ENCODE measurements around the gene ADGRB3.
"Not testable (repeated sequence)": the region's sequence is repeated elsewhere in the genome, so short reads cannot be mapped to it uniquely, and the experiment has no call there.

The ADGRB3 gene

DNA sequence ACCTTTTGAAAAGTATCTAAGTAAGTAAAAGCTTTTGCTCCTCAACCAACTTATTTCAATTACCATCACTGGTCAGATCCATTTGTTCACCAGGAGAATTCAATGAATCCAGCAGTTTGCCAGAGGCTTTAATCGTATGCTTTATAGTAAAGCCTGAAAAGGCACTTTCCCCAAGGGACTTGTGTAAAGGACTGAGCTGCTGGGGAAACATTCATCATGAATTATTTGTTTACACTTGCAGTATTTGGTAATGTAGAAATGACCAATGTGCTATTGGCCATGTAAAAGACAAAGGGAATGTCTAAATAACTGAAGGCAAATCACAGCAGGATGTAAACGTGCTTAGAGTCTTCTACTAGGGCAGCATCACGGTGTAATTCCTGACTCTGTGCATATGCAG lies 471.4 kb downstream of the ADGRB3 start:
- no peak for TF ChIP-seq EZH2 (IDR thresholded peaks at IDR 0.05)
- no peak for TF ChIP-seq FOXP2 (optimal IDR thresholded peaks at IDR 0.05; ENCODE audit: control extremely low read depth, extremely low read length, insufficient read depth)
- no peak for TF ChIP-seq POLR2AphosphoS5 (IDR thresholded peaks at IDR 0.05; ENCODE audit: borderline replicate concordance, low read depth, low read length)
- 0 out of 2 replicates have a peak, but pooled peaks cover 3% of the 10 kb centered on the region for H3K9me3 ChIP-seq (ENCODE audit: low read depth, low read length)
- no peak overlapping the region for H3K4me3 ChIP-seq
- H3K36me3 ChIP-seq (ENCODE audit: insufficient read depth, low read length) = no peaks in the 10 kb centered on the region
- H3K9ac ChIP-seq (ENCODE audit: insufficient read length) = no peak overlapping the region
- DNase-seq (ENCODE audit: low read depth, low spot score) = no peak
- no peak overlapping the region for H3K27ac ChIP-seq

DNA sequence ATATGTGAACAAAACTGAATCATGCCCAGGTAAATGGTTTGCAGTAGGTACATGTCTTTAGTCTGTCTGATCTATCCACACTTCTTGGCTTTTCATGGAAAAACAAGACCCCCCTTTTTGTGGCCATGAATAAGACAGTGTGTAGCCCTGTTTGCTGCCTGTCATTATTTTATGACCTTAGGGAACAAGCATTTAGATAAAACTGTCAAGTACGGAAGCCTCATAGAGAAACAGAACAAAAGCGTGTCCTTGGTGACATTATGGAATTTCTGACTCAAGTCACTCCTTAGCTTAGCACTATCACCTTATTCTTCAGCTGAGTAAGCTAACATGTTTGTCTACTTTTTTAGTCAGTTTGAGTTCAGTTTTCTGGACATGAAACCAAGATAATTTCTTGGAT lies 476.2 kb downstream of the ADGRB3 start:
- DNase-seq (ENCODE audit: low read depth, low spot score) = no peak
- H3K36me3 ChIP-seq (ENCODE audit: insufficient read depth, low read length) = no peaks in the 10 kb centered on the region
- H3K4me3 ChIP-seq = no peak overlapping the region
- no peak for TF ChIP-seq FOXP2 (optimal IDR thresholded peaks at IDR 0.05; ENCODE audit: control extremely low read depth, extremely low read length, insufficient read depth)
- no peak overlapping the region for H3K27ac ChIP-seq
- H3K9ac ChIP-seq (ENCODE audit: insufficient read length) = no peak overlapping the region
- no peaks in the 10 kb centered on the region for H3K9me3 ChIP-seq (ENCODE audit: low read depth, low read length)

DNA sequence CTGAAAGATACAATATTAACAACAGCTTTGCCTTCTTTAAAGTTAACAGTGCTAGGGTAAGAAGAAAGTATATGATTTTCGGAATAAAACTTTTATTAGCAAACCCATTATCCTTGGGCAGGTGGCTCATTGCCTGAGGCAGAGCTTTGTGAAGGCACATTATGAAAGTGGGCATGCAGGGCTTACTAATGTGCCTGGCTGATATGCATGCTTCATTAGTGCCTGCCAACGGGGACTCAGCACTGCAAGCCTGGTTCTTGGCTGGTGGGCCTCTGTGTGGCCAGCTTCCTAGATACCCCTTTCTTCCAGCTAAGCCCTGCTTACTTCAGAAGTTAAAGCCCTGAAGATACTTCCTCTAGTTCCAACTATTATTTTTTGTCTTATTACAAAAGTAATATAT lies 481.6 kb downstream of the ADGRB3 start:
- no peak overlapping the region for H3K9ac ChIP-seq (ENCODE audit: insufficient read length)
- H3K9me3 ChIP-seq (ENCODE audit: low read depth, low read length) = no peaks in the 10 kb centered on the region
- H3K36me3 ChIP-seq (ENCODE audit: insufficient read depth, low read length) = no peaks in the 10 kb centered on the region
- DNase-seq (ENCODE audit: low read depth, low spot score) = no peak
- no peak overlapping the region for H3K4me3 ChIP-seq
- H3K27ac ChIP-seq = no peak overlapping the region
- TF ChIP-seq POLR2AphosphoS5 (IDR thresholded peaks at IDR 0.05; ENCODE audit: borderline replicate concordance, low read depth, low read length) (no peak), EZH2 (IDR thresholded peaks at IDR 0.05) (no peak), FOXP2 (optimal IDR thresholded peaks at IDR 0.05; ENCODE audit: control extremely low read depth, extremely low read length, insufficient read depth) (no peak)

DNA sequence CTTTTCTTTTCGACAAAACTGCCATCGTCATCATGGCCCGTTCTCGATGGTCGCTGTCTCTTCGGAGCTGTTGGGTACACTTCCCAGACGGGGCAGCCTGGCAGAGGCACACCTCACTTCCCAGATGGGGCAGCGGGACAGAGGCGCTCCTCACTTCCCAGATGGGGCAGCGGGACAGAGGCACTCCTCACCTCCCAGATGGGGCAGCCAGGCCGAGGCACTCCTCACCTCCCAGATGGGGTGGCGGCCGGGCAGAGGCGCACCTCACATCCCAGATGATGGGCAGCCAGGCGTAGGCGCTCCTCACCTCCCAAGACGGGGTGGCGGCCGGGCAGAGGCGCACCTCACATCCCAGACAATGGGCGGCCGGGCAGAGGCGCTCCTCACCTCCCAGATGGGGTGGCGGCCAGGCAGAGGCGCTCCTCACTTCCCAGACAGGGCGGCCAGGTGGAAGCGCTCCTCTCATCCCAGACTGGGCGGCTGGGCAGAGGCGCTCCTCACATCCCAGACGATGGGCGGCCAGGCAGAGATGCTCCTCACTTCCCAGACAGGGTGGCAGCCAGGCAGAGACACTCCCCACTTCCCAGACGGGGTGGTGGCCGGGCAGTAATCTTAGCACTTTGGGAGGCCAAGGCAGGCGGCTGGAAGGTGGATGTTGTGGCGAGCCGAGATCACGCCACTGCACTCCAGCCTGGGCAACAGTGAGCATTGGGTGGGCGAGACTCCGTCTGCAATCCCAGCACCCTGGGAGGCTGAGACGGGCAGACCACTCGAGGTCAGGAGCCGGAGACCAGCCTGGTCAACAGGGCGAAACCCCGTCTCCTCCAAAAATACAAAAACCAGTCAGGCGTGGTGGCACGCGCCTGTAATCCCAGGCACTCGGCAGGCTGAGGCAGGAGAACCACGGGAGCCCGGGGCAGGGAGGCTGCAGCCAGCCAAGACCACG lies 486.7 kb downstream of the ADGRB3 start:
- H3K9ac ChIP-seq (ENCODE audit: insufficient read length); H3K36me3 ChIP-seq (ENCODE audit: insufficient read depth, low read length); H3K27ac ChIP-seq; H3K4me3 ChIP-seq; DNase-seq (ENCODE audit: low read depth, low spot score); H3K9me3 ChIP-seq (ENCODE audit: low read depth, low read length): not testable (repeated sequence)

DNA sequence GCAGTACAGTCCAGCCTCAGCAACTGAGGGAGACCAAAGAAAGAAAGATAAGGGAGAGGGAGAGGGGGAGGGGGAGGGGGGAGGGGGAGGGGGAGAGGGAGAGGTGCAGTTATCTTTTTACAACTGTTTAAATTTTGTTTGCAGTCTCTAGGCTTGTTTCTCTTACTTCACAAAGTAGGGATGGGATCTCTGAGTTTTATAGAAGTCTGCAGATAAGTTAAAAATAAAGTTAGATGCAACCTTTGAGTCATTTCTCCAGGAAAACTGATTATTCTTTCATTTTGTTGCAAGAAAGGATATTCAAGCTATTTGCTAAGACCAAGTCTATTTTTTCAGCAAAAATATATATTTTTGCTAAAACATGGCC lies 487.3 kb downstream of the ADGRB3 start:
- no peak for DNase-seq (ENCODE audit: low read depth, low spot score)

DNA sequence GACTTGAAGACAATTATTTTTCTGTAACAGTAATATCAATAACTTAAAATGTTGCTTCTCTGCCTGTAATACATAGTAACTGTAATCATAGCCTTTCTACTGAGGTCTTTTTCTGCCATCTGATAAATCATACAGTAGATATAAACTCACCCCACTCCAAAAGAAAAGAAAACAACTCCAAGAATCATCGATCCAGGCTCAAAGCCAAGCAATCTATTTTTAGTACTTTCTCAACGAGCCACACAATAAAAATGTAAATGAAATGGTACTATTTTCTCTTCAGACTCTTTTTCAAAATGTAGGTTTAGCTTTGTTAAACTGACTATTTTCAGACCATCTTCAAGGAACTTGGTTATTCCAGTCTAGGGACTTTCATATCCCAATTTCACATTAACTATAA lies 493.3 kb downstream of the ADGRB3 start:
- no peak for DNase-seq (ENCODE audit: low read depth, low spot score)
- Histone ChIP-seq H3K9me3 (ENCODE audit: low read depth, low read length) (no peaks in the 10 kb centered on the region), H3K9ac (ENCODE audit: insufficient read length) (peak overlapping the region; percentile 4), H3K27ac (peak overlapping the region; percentile 52; the same call in 1 of the 2 replicates), H3K4me3 (peak overlapping the region; percentile 40), H3K36me3 (ENCODE audit: insufficient read depth, low read length) (no peaks in the 10 kb centered on the region)
- no peak for TF ChIP-seq EZH2 (IDR thresholded peaks at IDR 0.05)
- no peak for TF ChIP-seq FOXP2 (optimal IDR thresholded peaks at IDR 0.05; ENCODE audit: control extremely low read depth, extremely low read length, insufficient read depth)
- TF ChIP-seq POLR2AphosphoS5 (IDR thresholded peaks at IDR 0.05; ENCODE audit: borderline replicate concordance, low read depth, low read length) = no peak

More for the DNA sequence above, 487.3 kb downstream of the ADGRB3 start:
- no peaks in the 10 kb centered on the region for H3K36me3 ChIP-seq (ENCODE audit: insufficient read depth, low read length)
- H3K9me3 ChIP-seq (ENCODE audit: low read depth, low read length) = no peaks in the 10 kb centered on the region
- TF ChIP-seq FOXP2 (optimal IDR thresholded peaks at IDR 0.05; ENCODE audit: control extremely low read depth, extremely low read length, insufficient read depth) (no peak), EZH2 (IDR thresholded peaks at IDR 0.05) (no peak), POLR2AphosphoS5 (IDR thresholded peaks at IDR 0.05; ENCODE audit: borderline replicate concordance, low read depth, low read length) (no peak)
- H3K9ac ChIP-seq (ENCODE audit: insufficient read length) = no peak overlapping the region
- H3K27ac ChIP-seq = no peak overlapping the region
- H3K4me3 ChIP-seq = no peak overlapping the region

DNA sequence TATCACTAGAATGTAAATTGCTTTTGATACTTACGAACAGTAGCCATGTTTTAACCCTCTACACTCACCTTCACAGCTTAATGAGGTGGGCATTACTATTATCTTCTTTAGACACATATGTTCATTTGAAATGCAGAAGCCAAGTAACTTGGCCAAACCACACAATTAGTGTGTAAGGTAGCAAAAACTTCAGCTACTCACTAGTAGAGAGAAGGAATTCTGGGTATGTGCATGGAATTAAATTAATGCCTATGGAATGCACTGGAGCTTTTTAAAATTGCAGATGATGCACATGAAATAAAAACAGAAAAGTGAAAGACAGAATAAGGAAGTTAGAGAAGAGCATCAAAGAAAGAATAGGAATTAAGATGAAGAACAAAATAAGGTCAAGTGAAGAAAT lies 494.0 kb downstream of the ADGRB3 start:
- Histone ChIP-seq H3K36me3 (ENCODE audit: insufficient read depth, low read length) (no peaks in the 10 kb centered on the region), H3K27ac (peak overlapping the region; percentile 52; the same call in 1 of the 2 replicates), H3K9me3 (ENCODE audit: low read depth, low read length) (no peaks in the 10 kb centered on the region), H3K9ac (ENCODE audit: insufficient read length) (no peak overlapping the region), H3K4me3 (no peak overlapping the region; the same call in 1 of the 2 replicates)
- no peak for TF ChIP-seq POLR2AphosphoS5 (IDR thresholded peaks at IDR 0.05; ENCODE audit: borderline replicate concordance, low read depth, low read length)
- TF ChIP-seq EZH2 (IDR thresholded peaks at IDR 0.05) = no peak
- no peak for TF ChIP-seq FOXP2 (optimal IDR thresholded peaks at IDR 0.05; ENCODE audit: control extremely low read depth, extremely low read length, insufficient read depth)
- DNase-seq (ENCODE audit: low read depth, low spot score) = no peak

DNA sequence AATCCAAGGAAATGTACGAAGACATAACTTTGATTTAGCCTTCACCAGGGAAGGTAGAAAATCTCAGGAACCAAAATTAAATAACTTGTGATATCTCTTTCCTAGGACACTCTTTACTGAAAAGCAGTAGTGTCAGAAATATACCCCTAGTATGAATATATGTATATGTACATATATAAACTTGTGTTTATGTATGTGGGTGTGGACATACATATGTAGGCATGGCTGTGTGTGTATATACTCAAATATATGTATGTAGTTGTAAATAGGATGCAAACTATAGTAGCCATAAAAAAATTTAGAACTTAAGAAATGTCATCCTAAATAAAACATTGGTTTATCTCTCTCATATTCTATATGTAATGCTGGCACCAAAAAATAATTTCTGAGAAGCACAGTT lies 500.8 kb downstream of the ADGRB3 start:
- Histone ChIP-seq H3K9me3 (ENCODE audit: low read depth, low read length) (no peaks in the 10 kb centered on the region), H3K4me3 (no peak overlapping the region), H3K27ac (no peak overlapping the region), H3K36me3 (ENCODE audit: insufficient read depth, low read length) (no peaks in the 10 kb centered on the region), H3K9ac (ENCODE audit: insufficient read length) (no peak overlapping the region)
- TF ChIP-seq FOXP2 (optimal IDR thresholded peaks at IDR 0.05; ENCODE audit: control extremely low read depth, extremely low read length, insufficient read depth) (no peak), EZH2 (IDR thresholded peaks at IDR 0.05) (no peak), POLR2AphosphoS5 (IDR thresholded peaks at IDR 0.05; ENCODE audit: borderline replicate concordance, low read depth, low read length) (no peak)
- no peak for DNase-seq (ENCODE audit: low read depth, low spot score)

DNA sequence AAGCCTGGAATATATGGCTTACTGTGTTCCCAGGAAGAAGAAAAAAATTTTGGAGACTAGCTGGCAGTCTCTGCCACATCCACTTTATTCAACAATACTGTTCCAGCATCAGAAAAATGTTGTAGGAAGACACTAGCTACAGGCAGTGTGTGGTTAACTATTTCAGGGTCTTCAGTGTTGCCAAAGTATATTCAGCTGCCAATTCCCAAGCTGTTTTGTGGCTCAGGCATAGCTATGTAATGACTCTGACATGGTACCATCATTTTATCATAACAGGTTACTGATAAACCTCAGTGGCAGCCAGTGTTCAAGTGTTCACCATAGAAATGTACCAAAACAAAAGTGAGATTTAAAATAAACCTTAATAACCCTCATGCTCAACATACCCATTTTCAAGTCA lies 503.1 kb downstream of the ADGRB3 start:
- TF ChIP-seq POLR2AphosphoS5 (IDR thresholded peaks at IDR 0.05; ENCODE audit: borderline replicate concordance, low read depth, low read length) (no peak), FOXP2 (optimal IDR thresholded peaks at IDR 0.05; ENCODE audit: control extremely low read depth, extremely low read length, insufficient read depth) (no peak), EZH2 (IDR thresholded peaks at IDR 0.05) (no peak)

More for the DNA sequence above, 503.1 kb downstream of the ADGRB3 start:
- Histone ChIP-seq H3K9ac (ENCODE audit: insufficient read length) (no peak overlapping the region), H3K27ac (no peak overlapping the region), H3K4me3 (no peak overlapping the region), H3K9me3 (ENCODE audit: low read depth, low read length) (no peaks in the 10 kb centered on the region), H3K36me3 (ENCODE audit: insufficient read depth, low read length) (no peaks in the 10 kb centered on the region)
- DNase-seq (ENCODE audit: low read depth, low spot score) = no peak

Data from SK-N-MC (cell line).